Tibial artery (tissue), 4 donors: ENCODE results near the gene SPNS2.

ENCODE experiments used
- DNase-seq, 2 donors: peaks; one replicate each; pipeline ENCODE4 v3.0.0-alpha.2; 2019
- H3K27ac ChIP-seq, 2 donors: fragments of 200-600 bp; sonication (generic) in 1 of 2; 1 replicate in 1 of 2; 2 replicates in 1 of 2; pipeline ENCODE4 v1.5.1; 2018 to 2019; ENCODE audit warnings: mild to moderate bottlenecking in 1 of 2
- H3K27me3 ChIP-seq, 2 donors: fragments of 200-600 bp; sonication (generic) in 1 of 2; one replicate each; pipeline versions ENCODE4 v1.5.1 to v1.6.0; 2016 to 2019
- H3K36me3 ChIP-seq, 3 donors: fragments of 200-600 bp; sonication (generic) in 2 of 3; one replicate each; pipeline ENCODE4 v1.5.1; 2016 to 2019; ENCODE audit warnings: mild to moderate bottlenecking in 2 of 3
- H3K4me1 ChIP-seq, 4 donors: fragments of 200-600 bp; sonication (generic) in 2 of 4; 1 replicate in 3 of 4; 2 replicates in 1 of 4; pipeline ENCODE4 v1.5.1; 2016 to 2019
- H3K4me3 ChIP-seq, 2 donors: fragments of 200-600 bp; sonication (generic) in 1 of 2; 1 replicate in 1 of 2; 2 replicates in 1 of 2; pipeline ENCODE4 v1.5.1; 2018 to 2019; ENCODE audit warnings: mild to moderate bottlenecking in 2 of 2
- H3K9me3 ChIP-seq, 3 donors: fragments of 200-600 bp; sonication (generic) in 1 of 3; one replicate each; pipeline ENCODE4 v1.5.1; 2016 to 2019
- CTCF ChIP-seq, 2 experiments: fragments of 200-600 bp in 1 of 2; fragments of 450-650 bp in 1 of 2; IDR thresholded peaks; one replicate each; pipeline ENCODE4 v1.5.1; 2017 to 2019; ENCODE audit warnings: antibody characterized with exemption in 2 of 2, mild to moderate bottlenecking in 1 of 2, moderate library complexity in 1 of 2
- intact Hi-C: fragments of 100-400 bp; cut with DNase I; formaldehyde crosslinking; loops from one replicate; pipeline ENCODE4 v1.15.0; 2023; ENCODE audit warnings: low total_unique reads

Gene SPNS2

GRCh38 chr17:4477255-4477791 is 21.4 kb upstream of the SPNS2 start:
- Histone ChIP-seq H3K27me3 (peaks cover 0 to 26% of the 10 kb centered on the region in 2 donors), H3K27ac (no peak overlapping the region), H3K4me1 (peaks cover 0 to 31% (median 0%) of the 10 kb centered on the region in 4 donors), H3K36me3 (no peaks in the 10 kb centered on the region), H3K4me3 (no peak overlapping the region), H3K9me3 (no peaks in the 10 kb centered on the region)
- no peak for TF ChIP-seq CTCF (IDR thresholded peaks at IDR 0.05)
- intact Hi-C loops = no loop called here
- no peak for DNase-seq

GRCh38 chr17:4478318-4478830 is 20.3 kb upstream of the SPNS2 start:
- Histone ChIP-seq H3K4me1 (peaks cover 0 to 35% (median 0%) of the 10 kb centered on the region in 4 donors), H3K36me3 (no peaks in the 10 kb centered on the region), H3K4me3 (no peak overlapping the region), H3K9me3 (no peaks in the 10 kb centered on the region), H3K27me3 (peaks cover 0 to 34% of the 10 kb centered on the region in 2 donors), H3K27ac (no peak overlapping the region)
- no peak for DNase-seq
- no peak for TF ChIP-seq CTCF (IDR thresholded peaks at IDR 0.05)
- intact Hi-C loops = no loop called here

- no peak for TF ChIP-seq CTCF (IDR thresholded peaks at IDR 0.05)
- Histone ChIP-seq H3K36me3 (no peaks in the 10 kb centered on the region), H3K27me3 (peaks cover 0 to 28% of the 10 kb centered on the region in 2 donors), H3K4me1 (peaks cover 0 to 30% (median 0%) of the 10 kb centered on the region in 4 donors), H3K4me3 (no peak overlapping the region), H3K27ac (no peak overlapping the region), H3K9me3 (no peaks in the 10 kb centered on the region)
- intact Hi-C loops = no loop called here
- DNase-seq = peak in 1 of 2 donors; percentile 50
Measured at GRCh38 chr17:4479340-4479981, 19.2 kb upstream of the SPNS2 start.

GRCh38 chr17:4479982-4480751 is 18.5 kb upstream of the SPNS2 start:
- peak in 1 of 2 donors; percentile 50 for DNase-seq
- Histone ChIP-seq H3K27me3 (peaks cover 0 to 26% of the 10 kb centered on the region in 2 donors), H3K9me3 (no peaks in the 10 kb centered on the region), H3K27ac (no peak overlapping the region), H3K4me3 (no peak overlapping the region), H3K4me1 (peaks cover 0 to 29% (median 0%) of the 10 kb centered on the region in 4 donors), H3K36me3 (no peaks in the 10 kb centered on the region)
- intact Hi-C loops = no loop called here
- TF ChIP-seq CTCF (IDR thresholded peaks at IDR 0.05) = no peak

GRCh38 chr17:4480929-4481898 is 17.5 kb upstream of the SPNS2 start:
- intact Hi-C loops = no loop called here
- no peak for TF ChIP-seq CTCF (IDR thresholded peaks at IDR 0.05)
- H3K4me1 ChIP-seq = peaks cover 0 to 27% (median 0%) of the 10 kb centered on the region in 4 donors

More at GRCh38 chr17:4480929-4481898, 17.5 kb upstream of the SPNS2 start:
- peak in 1 of 2 donors; percentile 61 for DNase-seq
- no peak overlapping the region for H3K27ac ChIP-seq
- H3K9me3 ChIP-seq = no peaks in the 10 kb centered on the region
- H3K27me3 ChIP-seq = peaks cover 0 to 20% of the 10 kb centered on the region in 2 donors
- no peaks in the 10 kb centered on the region for H3K36me3 ChIP-seq
- no peak overlapping the region for H3K4me3 ChIP-seq
